GM18907 (cell line): ENCODE data around the gene SLC30A3.

ENCODE experiments used
- ATAC-seq: cut with Tn5 transposase; IDR thresholded peaks from one replicate; pipeline ENCODE4 v1.9.1; 2021; ENCODE audit warnings: mild to moderate bottlenecking, moderate library complexity; ENCODE audit not compliant: unreplicated experiment

Gene SLC30A3

GRCh38 chr2:27261926-27262298 lies 935 bp downstream of the SLC30A3 start:
- no peak for ATAC-seq

- ATAC-seq = no peak
Measured at GRCh38 chr2:27261241-27261925, 1.5 kb downstream of the SLC30A3 start.

GRCh38 chr2:27258051-27258450 lies 4.8 kb downstream of the SLC30A3 start:
- no peak for ATAC-seq

- no peak for ATAC-seq
Measured at GRCh38 chr2:27256855-27257454, 5.9 kb downstream of the SLC30A3 start.

- no peak for ATAC-seq
Measured at GRCh38 chr2:27255660-27256059, 7.2 kb downstream of the SLC30A3 start.

GRCh38 chr2:27255187-27255586 lies 7.7 kb downstream of the SLC30A3 start:
- no peak for ATAC-seq

- no peak for ATAC-seq
Measured at GRCh38 chr2:27251766-27252165, 11.1 kb downstream of the SLC30A3 start.

GRCh38 chr2:27250652-27251379 lies 12.0 kb downstream of the SLC30A3 start:
- ATAC-seq = no peak

- ATAC-seq = peak; percentile 44
Measured at GRCh38 chr2:27249891-27250651, 12.8 kb downstream of the SLC30A3 start.

- no peak for ATAC-seq
Measured at GRCh38 chr2:27249159-27249890, 13.5 kb downstream of the SLC30A3 start.

- no peak for ATAC-seq
Measured at GRCh38 chr2:27247893-27248292, 15.0 kb downstream of the SLC30A3 start.

- ATAC-seq = no peak
Measured at GRCh38 chr2:27245626-27246025, 17.2 kb downstream of the SLC30A3 start.

- ATAC-seq = no peak
Measured at GRCh38 chr2:27245116-27245515, 17.7 kb downstream of the SLC30A3 start.

- ATAC-seq = no peak
Measured at GRCh38 chr2:27243391-27244130, 19.3 kb downstream of the SLC30A3 start.

- no peak for ATAC-seq
Measured at GRCh38 chr2:27242614-27242951, 20.3 kb downstream of the SLC30A3 start.

- ATAC-seq = no peak
Measured at GRCh38 chr2:27241761-27242613, 20.9 kb downstream of the SLC30A3 start.

- no peak for ATAC-seq
Measured at GRCh38 chr2:27240406-27240805, 22.4 kb downstream of the SLC30A3 start.

GRCh38 chr2:27238976-27239375 lies 23.9 kb downstream of the SLC30A3 start:
- no peak for ATAC-seq

GRCh38 chr2:27237341-27237945 lies 25.4 kb downstream of the SLC30A3 start:
- ATAC-seq = no peak
